H1 (cell line): Measurements from ENCODE around the gene RPS6KA2. TPM values are rescaled to one million over a fixed set of nuclear protein-coding genes. Genes with fewer than 3 reads are reported as not detected.

Source experiments
- EGR1 ChIP-seq: IDR thresholded peaks from 2 replicates; pipeline ENCODE4 v1.6.1; 2011; ENCODE audit warnings: low read depth, low read length, borderline replicate concordance
- EP300 ChIP-seq, 2 experiments: IDR thresholded peaks; 1 replicate in 1 of 2; 2 replicates in 1 of 2; pipeline ENCODE4 v1.6.1; 2011 to 2012; ENCODE audit warnings: low read depth in 2 of 2, low read length in 2 of 2, mild to moderate bottlenecking in 2 of 2, borderline replicate concordance in 1 of 2, inconsistent platforms in 1 of 2, moderate library complexity in 1 of 2
- JUND ChIP-seq: IDR thresholded peaks from 2 replicates; pipeline ENCODE4 v1.6.1; 2011; ENCODE audit warnings: mild to moderate bottlenecking, improper control_type of control experiment, low read length
- POLR2A ChIP-seq, 2 experiments: IDR thresholded peaks; 1 replicate in 1 of 2; 2 replicates in 1 of 2; pipeline ENCODE4 v1.6.1; 2011; ENCODE audit warnings: low read depth in 2 of 2, low read length in 2 of 2, mild to moderate bottlenecking in 2 of 2; ENCODE audit errors: control extremely low read depth in 1 of 2
- SIX5 ChIP-seq: IDR thresholded peaks from 2 replicates; pipeline ENCODE4 v1.6.1; 2011; ENCODE audit warnings: mild to moderate bottlenecking, low read depth, low read length
- TEAD4 ChIP-seq: IDR thresholded peaks from 2 replicates; pipeline ENCODE4 v1.6.1; 2012; ENCODE audit warnings: low read depth, low read length, inconsistent platforms, mixed read lengths
- USF2 ChIP-seq: IDR thresholded peaks from 2 replicates; pipeline ENCODE4 v1.6.1; 2011; ENCODE audit warnings: low read length, improper control_type of control experiment
- polyA plus RNA-seq, 7 experiments: library from polyadenylated mRNA; depleted of rRNA in 3 of 7; stranded (reverse) in 5 of 7; unstranded in 2 of 7; fragments of >200 nt in 5 of 7; fragments of 200-250 nt in 2 of 7; gene quantifications; 1 replicate in 5 of 7; 2 replicates in 1 of 7; 4 replicates in 1 of 7; pipeline versions ENCODE4 v1.2.1 to v1.2.3, GENCODE V29; 2011 to 2013; ENCODE audit warnings: missing spikeins in 2 of 7, mixed read lengths in 2 of 7
- total RNA-seq: library from RNA; stranded (reverse); fragmentation: NEBNext Ultra II Directional; extraction: Animal tissue kit (Norgen Biotek cat#: 25700); gene quantifications from 2 replicates; pipeline ENCODE4 v1.2.1, GENCODE V29; 2021

Gene RPS6KA2
- total and polyA plus RNA-seq, 2 of the 8 experiments (the other 6 are each of a cell fraction or from before 2014, with no cell fraction given): 8.8 to 25.7 TPM

GRCh38 chr6:166645896-166646295 lies 18.8 kb upstream of the RPS6KA2 start (continued):
- TF ChIP-seq POLR2A (IDR thresholded peaks at IDR 0.05; ENCODE audit: control extremely low read depth in 1 of 2, low read depth in 2 of 2, low read length in 2 of 2): no peak
- no peak for TF ChIP-seq EP300 (IDR thresholded peaks at IDR 0.05; ENCODE audit: borderline replicate concordance in 1 of 2, low read depth in 2 of 2, low read length in 2 of 2)
- no peak for TF ChIP-seq SIX5
- TF ChIP-seq USF2: no peak
- no peak for TF ChIP-seq JUND
- no peak for TF ChIP-seq EGR1
- no peak for TF ChIP-seq TEAD4
